HepG2 (cell line): Measurements from ENCODE around the gene STARD13. TPM values are rescaled to one million over a fixed set of nuclear protein-coding genes. Genes with fewer than 3 reads are reported as not detected.

ENCODE experiments used
- AFF4 ChIP-seq: sonication (generic); formaldehyde crosslinking; IDR thresholded peaks from 2 replicates; pipeline ENCODE4 v1.4.0; 2020; ENCODE audit warnings: missing genetic modification reagents
- IRF2 ChIP-seq: IDR thresholded peaks from 2 replicates; pipeline ENCODE4 v1.6.1; 2018; ENCODE audit warnings: missing genetic modification reagents, missing compliant biosample characterization
- NAIF1 ChIP-seq: sonication (generic); formaldehyde crosslinking; IDR thresholded peaks from 2 replicates; pipeline ENCODE4 v1.5.0; 2020; ENCODE audit warnings: mild to moderate bottlenecking, missing genetic modification reagents, borderline replicate concordance
- SALL1 ChIP-seq: sonication (generic); formaldehyde crosslinking; IDR thresholded peaks from 2 replicates; pipeline ENCODE4 v1.8.0; 2022; ENCODE audit warnings: mild to moderate bottlenecking, missing genetic modification reagents
- THAP11 ChIP-seq: IDR thresholded peaks from 2 replicates; pipeline ENCODE4 v1.6.1; 2016; ENCODE audit warnings: missing biosample characterization, missing genetic modification reagents
- THRA ChIP-seq: sonication (generic); formaldehyde crosslinking; IDR thresholded peaks from 2 replicates; pipeline ENCODE4 v1.4.0; 2020; ENCODE audit warnings: missing genetic modification reagents, borderline replicate concordance
- ZIK1 ChIP-seq: sonication (generic); formaldehyde crosslinking; IDR thresholded peaks from 2 replicates; pipeline ENCODE4 v1.5.0; 2020; ENCODE audit warnings: mild to moderate bottlenecking, low read depth, missing genetic modification reagents, borderline replicate concordance
- ZNF709 ChIP-seq: sonication (generic); formaldehyde crosslinking; IDR thresholded peaks from 2 replicates; pipeline ENCODE4 v1.5.0; 2020; ENCODE audit warnings: mild to moderate bottlenecking, missing genetic modification reagents
- ZSCAN21 ChIP-seq: sonication (generic); formaldehyde crosslinking; IDR thresholded peaks from 2 replicates; pipeline ENCODE4 v1.8.0; 2022; ENCODE audit warnings: mild to moderate bottlenecking, missing genetic modification reagents, moderate library complexity, borderline replicate concordance
- polyA plus RNA-seq, 8 experiments: library from polyadenylated mRNA; depleted of rRNA in 3 of 8; stranded (reverse) in 7 of 8; unstranded in 1 of 8; fragments of >200 nt; fragmentation: Illumina TruSeq in 4 of 8; extraction: Trizol in 4 of 8; gene quantifications; 2 replicates each; pipeline versions ENCODE4 v1.2.1 to v1.2.3, GENCODE V29; 2011 to 2016; ENCODE audit warnings: low read depth in 4 of 8, missing spikeins in 1 of 8, mixed read lengths in 1 of 8; ENCODE audit not compliant: insufficient read depth in 1 of 8
- total RNA-seq, 5 experiments: library from RNA; depleted of rRNA; stranded (reverse); fragments of >200 nt; fragmentation: Illumina TruSeq; extraction: Trizol; gene quantifications; 2 replicates each; pipeline ENCODE4 v1.2.3, GENCODE V29; 2016; ENCODE audit warnings: low read depth in 1 of 5
- TF ChIP-seq, protein P1 (sequence below): sonication (generic); formaldehyde crosslinking; IDR thresholded peaks from 2 replicates; pipeline ENCODE4 v1.5.1; 2020; ENCODE audit warnings: mild to moderate bottlenecking, missing genetic modification reagents, moderate library complexity
- TF ChIP-seq, protein P2 (sequence below): sonication (generic); formaldehyde crosslinking; IDR thresholded peaks from 2 replicates; pipeline ENCODE4 v1.4.0; 2020; ENCODE audit warnings: mild to moderate bottlenecking, missing genetic modification reagents
- TF ChIP-seq, protein P3 (sequence below): sonication (generic); formaldehyde crosslinking; IDR thresholded peaks from 2 replicates; pipeline ENCODE4 v1.4.0; 2020; ENCODE audit warnings: missing genetic modification reagents
- TF ChIP-seq, protein P4 (sequence below): sonication (generic); formaldehyde crosslinking; IDR thresholded peaks from 2 replicates; pipeline ENCODE4 v1.4.0; 2020; ENCODE audit warnings: missing genetic modification reagents

STARD13 gene
- total and polyA plus RNA-seq, 2 of the 13 experiments (the other 11 are each of a cell fraction or from before 2014, with no cell fraction given), result 12.8 to 14.3 TPM

DNA sequence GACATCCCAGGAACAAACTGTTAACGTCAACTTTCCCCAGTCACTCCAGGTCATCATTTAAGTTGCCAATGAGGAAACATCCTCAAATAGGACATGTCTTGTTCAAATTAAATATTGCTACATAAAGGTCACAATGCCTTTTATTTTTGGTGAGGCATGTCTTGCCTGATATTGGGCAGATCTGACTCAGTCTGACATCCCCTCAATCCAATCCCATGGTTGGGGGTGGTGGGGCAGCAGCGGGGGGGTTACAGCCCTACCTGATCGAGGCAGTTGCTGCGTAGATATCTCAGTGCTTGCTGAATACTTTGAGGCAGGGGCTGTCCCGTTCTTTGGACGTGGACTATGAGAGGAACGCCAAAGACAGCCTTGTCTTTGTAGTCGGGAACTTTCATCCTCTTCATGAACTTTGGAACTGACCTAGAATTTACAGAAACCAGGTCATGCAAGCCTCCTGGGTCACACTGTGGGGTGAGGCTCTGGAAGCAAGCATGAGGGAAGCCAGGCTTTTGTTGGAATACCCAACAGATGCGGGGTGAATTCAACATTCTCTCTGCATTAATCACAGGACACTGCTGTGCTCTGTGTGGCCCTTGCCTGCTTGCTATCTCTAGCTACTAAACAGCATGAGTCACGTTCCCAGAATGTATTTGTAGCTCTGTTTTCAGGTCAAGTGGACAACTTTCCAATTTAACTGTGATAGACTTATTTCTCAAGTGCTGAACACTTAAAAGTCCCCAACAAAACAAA is 159.6 kb downstream of the STARD13 start (continued):
- TF ChIP-seq, protein P1, sequence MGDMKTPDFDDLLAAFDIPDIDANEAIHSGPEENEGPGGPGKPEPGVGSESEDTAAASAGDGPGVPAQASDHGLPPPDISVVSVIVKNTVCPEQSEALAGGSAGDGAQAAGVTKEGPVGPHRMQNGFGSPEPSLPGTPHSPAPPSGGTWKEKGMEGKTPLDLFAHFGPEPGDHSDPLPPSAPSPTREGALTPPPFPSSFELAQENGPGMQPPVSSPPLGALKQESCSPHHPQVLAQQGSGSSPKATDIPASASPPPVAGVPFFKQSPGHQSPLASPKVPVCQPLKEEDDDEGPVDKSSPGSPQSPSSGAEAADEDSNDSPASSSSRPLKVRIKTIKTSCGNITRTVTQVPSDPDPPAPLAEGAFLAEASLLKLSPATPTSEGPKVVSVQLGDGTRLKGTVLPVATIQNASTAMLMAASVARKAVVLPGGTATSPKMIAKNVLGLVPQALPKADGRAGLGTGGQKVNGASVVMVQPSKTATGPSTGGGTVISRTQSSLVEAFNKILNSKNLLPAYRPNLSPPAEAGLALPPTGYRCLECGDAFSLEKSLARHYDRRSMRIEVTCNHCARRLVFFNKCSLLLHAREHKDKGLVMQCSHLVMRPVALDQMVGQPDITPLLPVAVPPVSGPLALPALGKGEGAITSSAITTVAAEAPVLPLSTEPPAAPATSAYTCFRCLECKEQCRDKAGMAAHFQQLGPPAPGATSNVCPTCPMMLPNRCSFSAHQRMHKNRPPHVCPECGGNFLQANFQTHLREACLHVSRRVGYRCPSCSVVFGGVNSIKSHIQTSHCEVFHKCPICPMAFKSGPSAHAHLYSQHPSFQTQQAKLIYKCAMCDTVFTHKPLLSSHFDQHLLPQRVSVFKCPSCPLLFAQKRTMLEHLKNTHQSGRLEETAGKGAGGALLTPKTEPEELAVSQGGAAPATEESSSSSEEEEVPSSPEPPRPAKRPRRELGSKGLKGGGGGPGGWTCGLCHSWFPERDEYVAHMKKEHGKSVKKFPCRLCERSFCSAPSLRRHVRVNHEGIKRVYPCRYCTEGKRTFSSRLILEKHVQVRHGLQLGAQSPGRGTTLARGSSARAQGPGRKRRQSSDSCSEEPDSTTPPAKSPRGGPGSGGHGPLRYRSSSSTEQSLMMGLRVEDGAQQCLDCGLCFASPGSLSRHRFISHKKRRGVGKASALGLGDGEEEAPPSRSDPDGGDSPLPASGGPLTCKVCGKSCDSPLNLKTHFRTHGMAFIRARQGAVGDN, result peak; percentile 31; the same call in 1 of the 2 replicates
- TF ChIP-seq THRA (CRISPR knock-in tag) (peak; percentile 95; the same call in 1 of the 2 replicates), THAP11 (CRISPR knock-in tag) (peak; percentile 74), SALL1 (peak; percentile 99), ZIK1 (CRISPR knock-in tag) (no peak), ZSCAN21 (CRISPR knock-in tag) (0 out of 2 replicates have a peak, but pooled peaks have one; percentile 54), NAIF1 (no peak), ZNF709 (CRISPR knock-in tag) (no peak), AFF4 (no peak), IRF2 (peak; percentile 75)
- TF ChIP-seq, protein P2, sequence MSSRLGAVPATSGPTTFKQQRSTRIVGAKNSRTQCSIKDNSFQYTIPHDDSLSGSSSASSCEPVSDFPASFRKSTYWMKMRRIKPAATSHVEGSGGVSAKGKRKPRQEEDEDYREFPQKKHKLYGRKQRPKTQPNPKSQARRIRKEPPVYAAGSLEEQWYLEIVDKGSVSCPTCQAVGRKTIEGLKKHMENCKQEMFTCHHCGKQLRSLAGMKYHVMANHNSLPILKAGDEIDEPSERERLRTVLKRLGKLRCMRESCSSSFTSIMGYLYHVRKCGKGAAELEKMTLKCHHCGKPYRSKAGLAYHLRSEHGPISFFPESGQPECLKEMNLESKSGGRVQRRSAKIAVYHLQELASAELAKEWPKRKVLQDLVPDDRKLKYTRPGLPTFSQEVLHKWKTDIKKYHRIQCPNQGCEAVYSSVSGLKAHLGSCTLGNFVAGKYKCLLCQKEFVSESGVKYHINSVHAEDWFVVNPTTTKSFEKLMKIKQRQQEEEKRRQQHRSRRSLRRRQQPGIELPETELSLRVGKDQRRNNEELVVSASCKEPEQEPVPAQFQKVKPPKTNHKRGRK (CRISPR knock-in tag), result no peak
- TF ChIP-seq, protein P3, sequence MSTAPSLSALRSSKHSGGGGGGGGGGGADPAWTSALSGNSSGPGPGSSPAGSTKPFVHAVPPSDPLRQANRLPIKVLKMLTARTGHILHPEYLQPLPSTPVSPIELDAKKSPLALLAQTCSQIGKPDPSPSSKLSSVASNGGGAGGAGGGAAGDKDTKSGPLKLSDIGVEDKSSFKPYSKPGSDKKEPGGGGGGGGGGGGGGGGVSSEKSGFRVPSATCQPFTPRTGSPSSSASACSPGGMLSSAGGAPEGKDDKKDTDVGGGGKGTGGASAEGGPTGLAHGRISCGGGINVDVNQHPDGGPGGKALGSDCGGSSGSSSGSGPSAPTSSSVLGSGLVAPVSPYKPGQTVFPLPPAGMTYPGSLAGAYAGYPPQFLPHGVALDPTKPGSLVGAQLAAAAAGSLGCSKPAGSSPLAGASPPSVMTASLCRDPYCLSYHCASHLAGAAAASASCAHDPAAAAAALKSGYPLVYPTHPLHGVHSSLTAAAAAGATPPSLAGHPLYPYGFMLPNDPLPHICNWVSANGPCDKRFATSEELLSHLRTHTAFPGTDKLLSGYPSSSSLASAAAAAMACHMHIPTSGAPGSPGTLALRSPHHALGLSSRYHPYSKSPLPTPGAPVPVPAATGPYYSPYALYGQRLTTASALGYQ (CRISPR knock-in tag), result peak; percentile 86
- TF ChIP-seq, protein P4, sequence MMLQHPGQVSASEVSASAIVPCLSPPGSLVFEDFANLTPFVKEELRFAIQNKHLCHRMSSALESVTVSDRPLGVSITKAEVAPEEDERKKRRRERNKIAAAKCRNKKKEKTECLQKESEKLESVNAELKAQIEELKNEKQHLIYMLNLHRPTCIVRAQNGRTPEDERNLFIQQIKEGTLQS (CRISPR knock-in tag), result peak; percentile 93
